ENCODE measurements around the gene KCNQ1OT1. TPM values are rescaled to one million over a fixed set of nuclear protein-coding genes. Genes with fewer than 3 reads are reported as not detected.

The KCNQ1OT1 gene
- total and polyA plus RNA-seq, 12 donors, result 0.15 to 10.6 (median 1.1) TPM

DNA sequence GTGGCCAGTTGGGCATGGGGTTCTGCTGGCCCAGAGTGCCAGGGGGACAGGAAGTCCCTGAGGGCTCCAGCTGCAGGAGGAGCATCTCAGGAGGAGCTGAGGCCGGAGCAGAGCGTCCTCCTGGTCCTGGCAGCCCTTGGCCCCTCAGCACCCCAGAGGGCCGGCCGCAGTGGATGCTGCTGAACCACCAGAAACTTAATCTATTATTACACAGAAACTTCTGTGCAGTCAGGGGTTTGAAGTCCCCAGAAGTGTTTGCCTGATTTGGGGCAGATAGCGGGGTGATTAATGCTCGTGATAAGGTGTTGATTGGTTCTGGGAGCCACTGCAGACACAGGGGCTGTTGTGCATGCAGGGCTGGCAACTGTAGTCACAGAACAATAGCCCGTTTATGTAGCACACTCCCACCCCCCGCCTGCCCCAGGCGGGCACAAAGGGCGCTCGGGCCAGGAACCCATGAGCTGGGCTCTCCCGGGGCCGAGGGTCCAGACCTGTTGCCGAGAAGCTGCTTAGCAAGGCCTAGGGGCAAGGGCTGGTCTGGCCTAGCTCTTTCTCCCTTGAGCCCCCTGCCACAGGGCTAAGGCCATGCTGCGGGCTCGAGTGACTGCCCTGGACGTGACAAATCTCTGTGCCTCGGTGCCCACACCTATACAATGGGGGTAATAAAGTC lies 29.0 kb upstream of the KCNQ1OT1 start:
- Histone ChIP-seq H3K27ac (peak overlapping the region in 1 of 5 donors; percentile 6), H3K36me3 (replicated peaks in 1 of 2) (no peaks in the 10 kb centered on the region), H3K9me3 (replicated peaks in 1 of 3) (no peaks in the 10 kb centered on the region), H3K4me3 (no peak overlapping the region), H3K4me1 (replicated peaks in 1 of 2) (no peaks in the 10 kb centered on the region), H3K27me3 (no peaks in the 10 kb centered on the region)
- WGBS, 4 donors, result 91 to 93% (median 93%) methylated on average over 6 to 18 of the region's 18 CpGs
- TF ChIP-seq, protein P1, sequence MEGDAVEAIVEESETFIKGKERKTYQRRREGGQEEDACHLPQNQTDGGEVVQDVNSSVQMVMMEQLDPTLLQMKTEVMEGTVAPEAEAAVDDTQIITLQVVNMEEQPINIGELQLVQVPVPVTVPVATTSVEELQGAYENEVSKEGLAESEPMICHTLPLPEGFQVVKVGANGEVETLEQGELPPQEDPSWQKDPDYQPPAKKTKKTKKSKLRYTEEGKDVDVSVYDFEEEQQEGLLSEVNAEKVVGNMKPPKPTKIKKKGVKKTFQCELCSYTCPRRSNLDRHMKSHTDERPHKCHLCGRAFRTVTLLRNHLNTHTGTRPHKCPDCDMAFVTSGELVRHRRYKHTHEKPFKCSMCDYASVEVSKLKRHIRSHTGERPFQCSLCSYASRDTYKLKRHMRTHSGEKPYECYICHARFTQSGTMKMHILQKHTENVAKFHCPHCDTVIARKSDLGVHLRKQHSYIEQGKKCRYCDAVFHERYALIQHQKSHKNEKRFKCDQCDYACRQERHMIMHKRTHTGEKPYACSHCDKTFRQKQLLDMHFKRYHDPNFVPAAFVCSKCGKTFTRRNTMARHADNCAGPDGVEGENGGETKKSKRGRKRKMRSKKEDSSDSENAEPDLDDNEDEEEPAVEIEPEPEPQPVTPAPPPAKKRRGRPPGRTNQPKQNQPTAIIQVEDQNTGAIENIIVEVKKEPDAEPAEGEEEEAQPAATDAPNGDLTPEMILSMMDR (IDR thresholded peaks at IDR 0.05), result no peak
- TF ChIP-seq POLR2A (IDR thresholded peaks at IDR 0.05), result no peak
- intact Hi-C loops (cut with DNase I), result no loop called here
- DNase-seq, result no peak

DNA sequence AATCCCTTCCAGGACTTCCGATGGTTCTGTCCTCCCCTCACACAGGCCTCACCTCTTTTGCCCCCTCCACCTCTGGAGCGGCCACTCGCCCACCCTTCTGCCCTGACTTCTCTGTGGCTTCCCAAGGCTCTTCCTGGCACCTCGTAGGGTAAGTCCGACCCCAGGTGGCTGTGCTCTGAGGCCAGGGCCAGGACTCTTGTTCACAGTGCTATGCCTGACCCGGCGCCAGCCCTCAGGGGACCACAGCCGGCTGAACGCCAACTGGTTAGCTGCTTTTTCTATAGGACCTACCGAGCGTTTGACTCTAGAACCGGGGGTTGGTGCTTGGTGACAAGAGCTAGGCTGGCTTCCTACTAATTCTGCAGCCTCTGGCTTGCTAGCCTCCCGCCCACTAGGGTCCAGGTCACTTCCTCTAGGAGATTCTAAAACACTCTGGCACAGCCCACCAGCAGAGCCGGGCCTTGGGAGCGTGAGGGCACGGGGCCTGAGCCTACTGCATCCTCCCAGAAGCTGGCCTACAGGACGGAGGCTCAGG lies 28.4 kb upstream of the KCNQ1OT1 start:
- no peaks in the 10 kb centered on the region for H3K9me3 ChIP-seq (replicated peaks in 1 of 3)
- no peak overlapping the region for H3K4me3 ChIP-seq
- H3K36me3 ChIP-seq (replicated peaks in 1 of 2), result no peaks in the 10 kb centered on the region
- TF ChIP-seq, protein P1 (IDR thresholded peaks at IDR 0.05), result no peak
- TF ChIP-seq POLR2A (IDR thresholded peaks at IDR 0.05), result no peak
- DNase-seq, result no peak
- H3K27ac ChIP-seq, result peak overlapping the region in 1 of 5 donors; percentile 6
- 85 to 90% (median 86%) methylated on average over 15 to 17 of the region's 17 CpGs for WGBS, 4 donors
- H3K27me3 ChIP-seq, result no peaks in the 10 kb centered on the region
- intact Hi-C loops (cut with DNase I), result no loop called here
- no peaks in the 10 kb centered on the region for H3K4me1 ChIP-seq (replicated peaks in 1 of 2)

DNA sequence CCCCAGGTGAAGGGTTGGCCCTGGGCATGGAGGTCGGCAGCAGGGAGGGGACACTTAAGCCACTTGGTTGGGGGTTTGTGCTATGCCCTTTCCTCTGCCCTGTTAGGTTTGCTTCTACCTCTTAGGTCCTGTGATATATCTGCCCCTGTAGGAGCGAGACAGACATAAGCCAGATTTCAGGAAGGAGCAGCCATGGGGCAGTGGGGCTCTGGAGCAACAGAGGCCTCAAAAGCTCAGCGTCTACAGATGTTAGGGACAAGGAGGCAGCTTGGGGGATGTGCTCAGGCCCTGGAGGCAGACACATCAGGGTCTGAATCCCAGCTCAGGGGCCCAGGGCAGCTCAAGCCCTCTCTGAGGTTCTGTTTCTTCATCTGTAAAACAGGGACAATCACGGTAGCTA lies 27.2 kb upstream of the KCNQ1OT1 start:
- no peaks in the 10 kb centered on the region for H3K27me3 ChIP-seq
- H3K27ac ChIP-seq, result peak overlapping the region in 1 of 5 donors; percentile 79
- no peak for DNase-seq
- 93 to 100% (median 97%) methylated on average over 3 to 4 of the region's 4 CpGs for WGBS, 4 donors
- no peak overlapping the region for H3K4me3 ChIP-seq
- intact Hi-C loops (cut with DNase I), result no loop called here
- TF ChIP-seq, protein P1 (IDR thresholded peaks at IDR 0.05), result no peak
- no peak for TF ChIP-seq POLR2A (IDR thresholded peaks at IDR 0.05)
- H3K9me3 ChIP-seq (replicated peaks in 1 of 3), result no peaks in the 10 kb centered on the region
- no peaks in the 10 kb centered on the region for H3K4me1 ChIP-seq (replicated peaks in 1 of 2)
- no peaks in the 10 kb centered on the region for H3K36me3 ChIP-seq (replicated peaks in 1 of 2)

DNA sequence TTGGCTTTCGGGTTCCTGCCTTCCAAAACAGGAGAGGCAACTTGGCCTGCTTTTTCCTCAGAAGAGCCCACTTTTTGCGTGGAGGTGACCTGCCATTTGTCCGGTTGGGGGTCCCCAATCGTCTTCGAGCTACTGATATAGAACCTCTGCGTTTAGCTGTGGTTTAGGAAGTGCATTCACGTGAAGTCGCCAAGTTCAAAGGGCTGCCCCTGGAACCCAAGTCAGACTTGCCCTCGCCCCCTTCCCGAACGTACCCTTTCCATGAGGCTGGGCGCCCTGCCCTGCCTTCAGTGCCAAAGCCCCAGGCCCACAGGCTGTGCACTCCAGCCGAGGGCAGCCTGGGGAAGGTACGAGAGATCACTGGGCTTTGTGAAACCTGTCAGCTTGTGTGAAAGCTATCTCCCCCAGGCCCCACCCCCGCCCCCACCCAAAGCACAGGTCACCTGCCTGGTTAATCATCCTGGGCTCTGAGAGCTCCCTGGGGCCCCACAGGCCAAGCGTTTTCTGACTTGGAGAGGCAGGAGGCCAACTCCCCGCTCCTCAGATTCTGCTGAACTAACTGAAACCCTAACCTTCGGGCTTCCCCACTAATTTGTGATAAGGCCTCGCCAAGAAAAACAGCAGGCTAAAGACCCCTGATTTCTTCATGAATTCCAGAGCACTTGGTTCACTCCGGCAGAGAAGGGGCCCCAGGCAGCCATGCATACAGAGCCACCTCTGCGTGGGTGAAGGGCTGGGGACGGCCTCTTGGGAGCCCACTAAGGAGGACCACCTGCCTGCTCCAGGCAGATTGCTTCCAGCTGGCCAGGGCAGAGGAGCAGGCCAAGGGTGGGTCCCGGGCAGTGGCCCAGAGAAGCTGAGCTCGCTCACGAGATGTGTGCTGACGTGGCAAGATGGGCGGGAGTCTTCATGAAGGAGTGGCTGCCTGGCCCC lies 25.8 kb upstream of the KCNQ1OT1 start:
- intact Hi-C loops (cut with DNase I), result no loop called here
- peak in 2 of 7 donors; percentile 43 to 52 for DNase-seq
- no peaks in the 10 kb centered on the region for H3K27me3 ChIP-seq
- H3K4me1 ChIP-seq (replicated peaks in 1 of 2), result no peaks in the 10 kb centered on the region
- H3K36me3 ChIP-seq (replicated peaks in 1 of 2), result no peaks in the 10 kb centered on the region
- H3K9me3 ChIP-seq (replicated peaks in 1 of 3), result no peaks in the 10 kb centered on the region
- 72 to 86% (median 79%) methylated on average over 9 to 27 of the region's 27 CpGs for WGBS, 4 donors
- no peak overlapping the region for H3K4me3 ChIP-seq
- peak overlapping the region in 2 of 5 donors; percentile 63 to 79 for H3K27ac ChIP-seq
- TF ChIP-seq POLR2A (IDR thresholded peaks at IDR 0.05), result no peak
- TF ChIP-seq, protein P1 (IDR thresholded peaks at IDR 0.05), result no peak

Data from adrenal gland (tissue), 12 donors.